Keratinocyte (primary cell): ENCODE results near the gene RBBP9. TPM values are rescaled to one million over a fixed set of nuclear protein-coding genes. Genes with fewer than 3 reads are reported as not detected.
"Not testable (repeated sequence)": the region's sequence is repeated elsewhere in the genome, so short reads cannot be mapped to it uniquely, and the experiment has no call there.

Source experiments
- DNase-seq: peaks from one replicate; pipeline ENCODE4 v3.0.0-alpha.2; 2011; ENCODE audit warnings: low read depth, missing footprints, low spot score
- FAIRE-seq: peaks from 2 replicates; lab custom pipeline; 2011; peaks lifted over from hg19 to GRCh38; lab: Jason Lieb, UNC
- H2AFZ ChIP-seq: 2 replicates; pipeline ENCODE4 v1.6.0; 2012; ENCODE audit warnings: low read length, control low read depth, inconsistent platforms; ENCODE audit not compliant: control insufficient read depth
- H3K27ac ChIP-seq: 2 replicates; pipeline ENCODE4 v1.5.1; 2011; ENCODE audit warnings: low read length; ENCODE audit not compliant: control insufficient read depth, insufficient read depth
- H3K27me3 ChIP-seq: 3 replicates; pipeline ENCODE4 v1.6.0; 2011; ENCODE audit warnings: low read length; ENCODE audit not compliant: control insufficient read depth, insufficient read depth; ENCODE audit errors: extremely low read depth
- H3K36me3 ChIP-seq, 2 experiments: 2 replicates in 1 of 2; 3 replicates in 1 of 2; pipeline ENCODE4 v1.5.1; 2011; ENCODE audit warnings: low read length in 2 of 2, mild to moderate bottlenecking in 1 of 2; ENCODE audit not compliant: control insufficient read depth in 2 of 2, insufficient read depth in 2 of 2; ENCODE audit errors: extremely low read depth in 1 of 2
- H3K4me1 ChIP-seq: 3 replicates; pipeline ENCODE4 v1.5.1; 2011; ENCODE audit warnings: low read length; ENCODE audit not compliant: control insufficient read depth, insufficient read depth; ENCODE audit errors: extremely low read depth
- H3K4me2 ChIP-seq: 3 replicates; pipeline ENCODE4 v1.6.0; 2011; ENCODE audit warnings: low read depth, low read length; ENCODE audit not compliant: control insufficient read depth, insufficient read depth; ENCODE audit errors: extremely low read depth
- H3K4me3 ChIP-seq, 3 experiments: fragments of 200-600 bp in 1 of 3; sonication (generic) in 1 of 3; 2 replicates in 2 of 3; 3 replicates in 1 of 3; pipeline ENCODE4 v1.5.1; 2011 to 2016; ENCODE audit warnings: low read length in 3 of 3, mild to moderate bottlenecking in 3 of 3, control low read depth in 2 of 3, inconsistent platforms in 1 of 3, low read depth in 1 of 3, mixed read lengths in 1 of 3, mixed run types in 1 of 3, moderate library complexity in 1 of 3; ENCODE audit not compliant: control insufficient read depth in 2 of 3, insufficient read depth in 2 of 3; ENCODE audit errors: extremely low read depth in 1 of 3
- H3K79me2 ChIP-seq: 2 replicates; pipeline ENCODE4 v1.6.0; 2012; ENCODE audit warnings: low read length; ENCODE audit not compliant: control insufficient read depth, insufficient read depth
- H3K9ac ChIP-seq: 3 replicates; pipeline ENCODE4 v1.6.0; 2011; ENCODE audit warnings: low read length; ENCODE audit not compliant: control insufficient read depth, insufficient read depth; ENCODE audit errors: extremely low read depth
- H3K9me1 ChIP-seq: 3 replicates; pipeline ENCODE4 v1.6.0; 2011; ENCODE audit warnings: low read length; ENCODE audit not compliant: control insufficient read depth, insufficient read depth; ENCODE audit errors: extremely low read depth
- H3K9me3 ChIP-seq: 2 replicates; pipeline ENCODE4 v1.5.1; 2012; ENCODE audit warnings: low read depth, low read length; ENCODE audit not compliant: control insufficient read depth
- H4K20me1 ChIP-seq: 3 replicates; pipeline ENCODE4 v1.6.0; 2011; ENCODE audit warnings: low read length; ENCODE audit not compliant: control insufficient read depth, insufficient read depth; ENCODE audit errors: extremely low read depth
- CTCF ChIP-seq, 3 experiments: IDR thresholded peaks in 1 of 3; conservative IDR thresholded peaks in 1 of 3; optimal IDR thresholded peaks in 1 of 3; 2 replicates in 2 of 3; 3 replicates in 1 of 3; pipeline versions ENCODE3 to v1.5.1; 2011; ENCODE audit warnings: low read length in 3 of 3, mild to moderate bottlenecking in 3 of 3, moderate library complexity in 2 of 3, control low read depth in 1 of 3, inconsistent platforms in 1 of 3; ENCODE audit not compliant: insufficient read depth in 2 of 3; ENCODE audit errors: extremely low read depth in 1 of 3
- EZH2 ChIP-seq: IDR thresholded peaks from one replicate; pipeline ENCODE4 v1.6.1; 2012; ENCODE audit warnings: inconsistent platforms, mild to moderate bottlenecking, low read length, moderate library complexity
- dilution Hi-C: fragments of 300-500 bp; cut with MboI; formaldehyde crosslinking; loops from one replicate; pipeline ENCODE4 v1.7.0; 2020; ENCODE audit warnings: low sequenced_read_pairs; ENCODE audit not compliant: extremely low pct_ligation_motif_present
- polyA plus RNA-seq, 5 experiments: library from polyadenylated mRNA; depleted of rRNA in 3 of 5; stranded (reverse) in 3 of 5; stranded (forward) in 1 of 5; unstranded in 1 of 5; fragments of >200 nt; gene quantifications; 1 replicate in 1 of 5; 2 replicates in 3 of 5; 3 replicates in 1 of 5; pipeline versions ENCODE4 v1.2.1 to v1.2.3, GENCODE V29; 2011 to 2012; ENCODE audit warnings: missing spikeins in 2 of 5, low read depth in 1 of 5, low replicate concordance in 1 of 5

Gene RBBP9
- polyA plus RNA-seq, 1 donor (not counting 4 experiments of a cell fraction or from before 2014, with no cell fraction given): 17.9 TPM

DNA sequence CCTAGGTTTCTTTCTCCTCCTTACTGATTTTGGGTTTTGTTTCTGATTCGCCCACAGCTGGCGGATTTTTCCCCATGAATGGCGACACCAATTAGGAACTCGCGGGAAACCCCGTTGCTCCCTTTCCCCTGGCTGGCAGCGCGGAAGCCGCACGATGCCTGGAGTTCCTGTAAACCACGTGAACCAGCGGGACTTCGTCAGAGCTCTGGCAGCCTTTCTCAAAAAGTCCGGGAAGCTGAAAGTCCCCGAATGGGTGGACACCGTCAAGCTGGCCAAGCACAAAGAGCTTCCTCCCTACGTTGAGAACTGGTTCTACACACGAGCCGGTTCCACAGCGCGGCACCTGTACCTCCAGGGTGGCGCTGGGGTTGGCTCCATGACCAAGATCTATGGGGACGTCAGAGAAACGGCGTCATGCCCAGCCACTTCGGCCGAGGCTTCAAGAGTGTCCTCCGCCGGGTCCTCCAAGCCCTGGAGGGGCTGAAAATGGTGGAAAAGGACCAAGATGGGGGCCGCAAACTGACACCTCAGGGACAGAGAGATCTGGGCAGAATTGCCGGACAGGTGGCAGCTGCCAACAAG is 7.5 kb upstream of the RBBP9 start:
- Histone ChIP-seq H3K4me3 (peak overlapping the region in 2 of 3 experiments; percentile 32 to 47), H3K9ac (peak overlapping the region; percentile 30), H3K36me3 (peaks cover 1 to 3% of the 10 kb centered on the region in 2 experiments), H3K4me2 (peak overlapping the region; percentile 86), H2AFZ (peak overlapping the region; percentile 80), H3K4me1 (peaks cover 11% of the 10 kb centered on the region), H3K27ac (no peak overlapping the region), H3K9me1 (no peaks in the 10 kb centered on the region), H3K9me3 (no peaks in the 10 kb centered on the region), H3K79me2 (peaks cover 18% of the 10 kb centered on the region), H3K27me3 (no peaks in the 10 kb centered on the region), H4K20me1 (no peaks in the 10 kb centered on the region)
- no peak for DNase-seq
- dilution Hi-C loops: no loop called here
- FAIRE-seq: no peak
- TF ChIP-seq CTCF (optimal IDR thresholded peaks at IDR 0.05 in 1 of 3, IDR thresholded peaks at IDR 0.05 in 1 of 3, conservative IDR thresholded peaks at IDR 0.05 in 1 of 3; ENCODE audit: extremely low read depth in 1 of 3, insufficient read depth in 2 of 3, low read length in 3 of 3): no peak
- no peak for TF ChIP-seq EZH2

DNA sequence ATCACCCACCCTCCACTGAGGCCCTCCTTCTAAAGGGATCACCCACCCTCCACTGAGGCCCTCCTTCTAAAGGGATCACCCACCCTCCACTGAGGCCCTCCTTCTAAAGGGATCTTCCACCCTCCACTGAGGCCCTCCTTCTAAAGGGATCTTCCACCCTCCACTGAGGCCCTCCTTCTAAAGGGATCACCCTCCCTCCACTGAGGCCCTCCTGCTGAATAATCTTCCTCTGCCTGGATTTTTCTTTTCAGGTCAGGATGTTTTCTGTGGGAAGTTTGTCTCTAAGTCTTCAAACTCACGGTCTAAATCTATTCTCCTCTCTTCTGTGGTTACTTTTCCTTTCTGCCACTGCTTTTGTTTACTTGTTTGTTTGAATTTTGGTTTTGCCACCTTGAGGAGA is 4.6 kb upstream of the RBBP9 start:
- peak overlapping the region; percentile 44 for H2AFZ ChIP-seq
- H3K9me1 ChIP-seq, H3K4me3 ChIP-seq, H3K27ac ChIP-seq, H3K27me3 ChIP-seq, H3K4me1 ChIP-seq, DNase-seq, H4K20me1 ChIP-seq, H3K4me2 ChIP-seq, H3K9me3 ChIP-seq, FAIRE-seq, H3K36me3 ChIP-seq, H3K9ac ChIP-seq, dilution Hi-C loops, H3K79me2 ChIP-seq: not testable (repeated sequence)

DNA sequence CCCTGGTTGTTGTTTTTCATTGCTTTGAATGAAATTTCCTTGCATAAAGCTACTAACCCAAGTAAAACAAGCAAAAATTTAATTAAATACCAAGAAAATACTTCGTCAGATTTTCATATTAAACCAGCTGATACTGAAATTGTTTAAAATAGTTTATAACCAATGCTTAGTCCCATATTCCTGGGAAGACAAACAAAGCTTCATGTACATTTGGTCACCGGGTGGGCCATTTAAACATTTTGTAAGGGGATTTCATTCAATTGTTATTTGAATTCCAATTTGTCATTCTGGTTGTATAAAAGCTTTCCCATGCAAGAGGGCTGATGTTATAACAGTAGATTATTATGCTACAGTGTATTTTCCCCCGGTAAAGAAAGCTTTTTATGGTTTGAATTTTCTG is 578 bp upstream of the RBBP9 start:
- H3K4me3 ChIP-seq: no peak overlapping the region
- H2AFZ ChIP-seq: peak overlapping the region; percentile 100
- peaks cover 5 to 6% of the 10 kb centered on the region in 2 experiments for H3K36me3 ChIP-seq
- DNase-seq: no peak
- no peaks in the 10 kb centered on the region for H3K79me2 ChIP-seq
- peaks cover 9% of the 10 kb centered on the region for H3K4me1 ChIP-seq
- H3K9me1 ChIP-seq: no peaks in the 10 kb centered on the region
- no peak for FAIRE-seq
- H3K27ac ChIP-seq: no peak overlapping the region
- H3K4me2 ChIP-seq: peak overlapping the region; percentile 88
- no peaks in the 10 kb centered on the region for H4K20me1 ChIP-seq
- dilution Hi-C loops: no loop called here
- no peaks in the 10 kb centered on the region for H3K9me3 ChIP-seq
- H3K27me3 ChIP-seq: no peaks in the 10 kb centered on the region
- H3K9ac ChIP-seq: no peak overlapping the region
- TF ChIP-seq CTCF (optimal IDR thresholded peaks at IDR 0.05 in 1 of 3, IDR thresholded peaks at IDR 0.05 in 1 of 3, conservative IDR thresholded peaks at IDR 0.05 in 1 of 3; ENCODE audit: extremely low read depth in 1 of 3, insufficient read depth in 2 of 3, low read length in 3 of 3): no peak
